Measurements from ENCODE around the gene KANK2.

DNA sequence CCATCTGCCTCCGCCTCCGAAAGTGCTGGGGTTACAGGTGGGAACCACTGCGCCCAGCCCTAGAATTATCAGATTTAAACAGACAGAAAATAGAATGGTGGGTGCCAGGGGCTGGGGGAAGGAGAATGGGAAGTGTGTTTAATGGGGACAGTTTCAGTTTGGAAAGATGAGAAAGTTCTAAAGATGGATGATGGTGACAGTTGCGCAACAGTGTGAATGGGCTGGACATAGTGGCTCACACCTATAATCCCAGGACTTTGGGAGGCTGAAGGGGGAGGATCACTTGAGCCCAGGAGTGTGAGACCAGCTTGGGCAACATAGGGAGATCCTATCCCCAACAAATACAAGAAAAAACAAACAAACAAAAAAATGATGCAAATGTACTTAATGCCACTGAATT, 15.9 kb downstream of the KANK2 start:
- TF ChIP-seq, protein P1, sequence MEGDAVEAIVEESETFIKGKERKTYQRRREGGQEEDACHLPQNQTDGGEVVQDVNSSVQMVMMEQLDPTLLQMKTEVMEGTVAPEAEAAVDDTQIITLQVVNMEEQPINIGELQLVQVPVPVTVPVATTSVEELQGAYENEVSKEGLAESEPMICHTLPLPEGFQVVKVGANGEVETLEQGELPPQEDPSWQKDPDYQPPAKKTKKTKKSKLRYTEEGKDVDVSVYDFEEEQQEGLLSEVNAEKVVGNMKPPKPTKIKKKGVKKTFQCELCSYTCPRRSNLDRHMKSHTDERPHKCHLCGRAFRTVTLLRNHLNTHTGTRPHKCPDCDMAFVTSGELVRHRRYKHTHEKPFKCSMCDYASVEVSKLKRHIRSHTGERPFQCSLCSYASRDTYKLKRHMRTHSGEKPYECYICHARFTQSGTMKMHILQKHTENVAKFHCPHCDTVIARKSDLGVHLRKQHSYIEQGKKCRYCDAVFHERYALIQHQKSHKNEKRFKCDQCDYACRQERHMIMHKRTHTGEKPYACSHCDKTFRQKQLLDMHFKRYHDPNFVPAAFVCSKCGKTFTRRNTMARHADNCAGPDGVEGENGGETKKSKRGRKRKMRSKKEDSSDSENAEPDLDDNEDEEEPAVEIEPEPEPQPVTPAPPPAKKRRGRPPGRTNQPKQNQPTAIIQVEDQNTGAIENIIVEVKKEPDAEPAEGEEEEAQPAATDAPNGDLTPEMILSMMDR (IDR thresholded peaks at IDR 0.05; ENCODE audit: low read depth, low read length) = no peak
- TF ChIP-seq EZH2phosphoT487 (IDR thresholded peaks at IDR 0.05; ENCODE audit: low read depth) = no peak

Data from OCI-LY3 (cell line).